K562 (cell line): ENCODE data around the gene CTNS. TPM values are rescaled to one million over a fixed set of nuclear protein-coding genes. Genes with fewer than 3 reads are reported as not detected.

Source experiments
- COPS2 ChIP-seq: fragments of 450-650 bp; conservative IDR thresholded peaks from 2 replicates; pipeline ENCODE4 v1.6.1; 2016; ENCODE audit warnings: mild to moderate bottlenecking, moderate library complexity
- MIER1 ChIP-seq: fragments of 450-650 bp; IDR thresholded peaks from 2 replicates; pipeline ENCODE4 v1.6.1; 2016; ENCODE audit warnings: antibody characterized with exemption, mild to moderate bottlenecking, low read depth
- RAD21 ChIP-seq, 2 experiments: fragments of 250-450 bp in 1 of 2; fragments of 450-650 bp in 1 of 2; sonication (Bioruptor Pico) in 1 of 2; formaldehyde crosslinking in 1 of 2; IDR thresholded peaks in 1 of 2; conservative IDR thresholded peaks in 1 of 2; 2 replicates each; pipeline versions ENCODE4 v1.4.0 to v1.8.0; 2020 to 2022; ENCODE audit warnings: mild to moderate bottlenecking in 2 of 2, moderate library complexity in 1 of 2
- RBFOX2 ChIP-seq: fragments of 200-400 bp; formaldehyde crosslinking; IDR thresholded peaks from 2 replicates; pipeline ENCODE4 v1.6.1; 2017; ENCODE audit warnings: low read depth, mild to moderate bottlenecking, low read length, moderate library complexity
- SNRNP70 ChIP-seq: fragments of 200-400 bp; formaldehyde crosslinking; optimal IDR thresholded peaks from 2 replicates; pipeline ENCODE3; 2017; ENCODE audit warnings: low read depth, low read length
- SPI1 ChIP-seq: IDR thresholded peaks from 2 replicates; pipeline ENCODE4 v1.6.1; 2011; ENCODE audit warnings: low read depth, low read length, control low read depth, borderline replicate concordance
- U2AF2 ChIP-seq: fragments of 200-400 bp; formaldehyde crosslinking; optimal IDR thresholded peaks from 2 replicates; pipeline ENCODE3; 2017; ENCODE audit warnings: low read depth, mild to moderate bottlenecking, low read length
- polyA plus RNA-seq, 8 experiments: library from polyadenylated mRNA; depleted of rRNA in 4 of 8; stranded (reverse) in 5 of 8; unstranded in 3 of 8; fragments of >200 nt; fragmentation: Nextera tagmentation in 2 of 8; fragmentation: Illumina TruSeq in 1 of 8; extraction: Ambion mirVana in 2 of 8; extraction: Trizol in 1 of 8; gene quantifications; 2 replicates each; pipeline versions ENCODE4 v1.2.1 to v1.2.3, GENCODE V29; 2011 to 2014; ENCODE audit warnings: inconsistent platforms in 1 of 8, missing spikeins in 1 of 8
- total RNA-seq, 7 experiments: library from RNA; depleted of rRNA in 6 of 7; stranded (reverse); fragments of >200 nt in 6 of 7; fragmentation: Illumina TruSeq in 2 of 7; extraction: Trizol in 2 of 7; gene quantifications; 2 replicates each; pipeline versions ENCODE4 v1.2.1 to v1.2.3, GENCODE V29; 2011 to 2021; ENCODE audit warnings: low replicate concordance in 1 of 7
- TF ChIP-seq, protein P1 (sequence below), 2 experiments: fragments of 450-650 bp; formaldehyde crosslinking in 1 of 2; IDR thresholded peaks; 2 replicates each; pipeline versions ENCODE4 v1.4.0 to v1.6.1; 2014 to 2020; ENCODE audit warnings: mild to moderate bottlenecking in 2 of 2, borderline replicate concordance in 1 of 2, low read depth in 1 of 2
- TF ChIP-seq, protein P2 (sequence below), 2 experiments: fragments of 150-350 bp in 1 of 2; IDR thresholded peaks; 2 replicates each; pipeline ENCODE4 v1.6.1; 2012 to 2016; ENCODE audit warnings: low read depth in 2 of 2, low read length in 2 of 2, mild to moderate bottlenecking in 1 of 2, moderate library complexity in 1 of 2
- TF ChIP-seq, protein P3 (sequence below): fragments of 450-650 bp; IDR thresholded peaks from 2 replicates; pipeline ENCODE4 v1.7.0; 2016; ENCODE audit warnings: borderline replicate concordance

The CTNS gene
- total and polyA plus RNA-seq, 9 of the 15 experiments (the other 6 are each of a cell fraction or from before 2014, with no cell fraction given), result 0.66 to 8.4 (median 4.9) TPM

DNA sequence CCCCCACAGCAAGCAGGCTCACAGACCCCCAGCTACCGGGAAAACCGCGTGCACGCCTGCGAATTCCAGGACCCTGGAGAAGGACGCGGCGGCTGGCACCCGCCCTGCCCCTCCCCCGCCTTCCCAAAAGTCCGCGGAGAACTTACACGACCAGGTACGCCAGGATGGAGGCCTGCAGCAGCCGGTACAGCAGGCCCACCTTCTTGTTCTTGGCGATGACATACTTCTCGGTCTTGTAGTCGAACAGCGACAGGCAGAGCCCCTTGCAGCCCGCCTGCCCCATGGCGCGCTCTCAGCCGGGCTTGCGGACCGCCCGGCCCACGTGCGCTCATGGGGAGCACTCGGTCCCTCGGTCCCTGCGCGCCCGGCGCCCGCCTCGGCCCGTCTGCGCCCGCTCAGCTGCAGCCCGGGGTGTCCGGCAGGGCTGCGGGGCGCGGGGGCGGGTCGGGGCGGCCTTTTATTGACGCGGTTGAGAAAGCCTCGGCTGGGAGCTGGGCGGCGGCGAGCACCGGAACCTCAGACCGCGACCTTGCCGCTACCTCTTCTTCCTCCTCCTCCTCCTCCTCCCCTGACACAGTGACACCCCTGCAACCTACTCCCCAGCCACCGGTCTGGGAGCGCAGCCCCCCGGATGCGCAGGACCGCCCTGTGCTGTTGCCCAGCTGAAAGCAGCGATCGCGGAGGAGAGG lies 59.3 kb downstream of the CTNS start, which contains the start of gene P2RX5 (continued):
- TF ChIP-seq, protein P1, sequence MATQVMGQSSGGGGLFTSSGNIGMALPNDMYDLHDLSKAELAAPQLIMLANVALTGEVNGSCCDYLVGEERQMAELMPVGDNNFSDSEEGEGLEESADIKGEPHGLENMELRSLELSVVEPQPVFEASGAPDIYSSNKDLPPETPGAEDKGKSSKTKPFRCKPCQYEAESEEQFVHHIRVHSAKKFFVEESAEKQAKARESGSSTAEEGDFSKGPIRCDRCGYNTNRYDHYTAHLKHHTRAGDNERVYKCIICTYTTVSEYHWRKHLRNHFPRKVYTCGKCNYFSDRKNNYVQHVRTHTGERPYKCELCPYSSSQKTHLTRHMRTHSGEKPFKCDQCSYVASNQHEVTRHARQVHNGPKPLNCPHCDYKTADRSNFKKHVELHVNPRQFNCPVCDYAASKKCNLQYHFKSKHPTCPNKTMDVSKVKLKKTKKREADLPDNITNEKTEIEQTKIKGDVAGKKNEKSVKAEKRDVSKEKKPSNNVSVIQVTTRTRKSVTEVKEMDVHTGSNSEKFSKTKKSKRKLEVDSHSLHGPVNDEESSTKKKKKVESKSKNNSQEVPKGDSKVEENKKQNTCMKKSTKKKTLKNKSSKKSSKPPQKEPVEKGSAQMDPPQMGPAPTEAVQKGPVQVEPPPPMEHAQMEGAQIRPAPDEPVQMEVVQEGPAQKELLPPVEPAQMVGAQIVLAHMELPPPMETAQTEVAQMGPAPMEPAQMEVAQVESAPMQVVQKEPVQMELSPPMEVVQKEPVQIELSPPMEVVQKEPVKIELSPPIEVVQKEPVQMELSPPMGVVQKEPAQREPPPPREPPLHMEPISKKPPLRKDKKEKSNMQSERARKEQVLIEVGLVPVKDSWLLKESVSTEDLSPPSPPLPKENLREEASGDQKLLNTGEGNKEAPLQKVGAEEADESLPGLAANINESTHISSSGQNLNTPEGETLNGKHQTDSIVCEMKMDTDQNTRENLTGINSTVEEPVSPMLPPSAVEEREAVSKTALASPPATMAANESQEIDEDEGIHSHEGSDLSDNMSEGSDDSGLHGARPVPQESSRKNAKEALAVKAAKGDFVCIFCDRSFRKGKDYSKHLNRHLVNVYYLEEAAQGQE (IDR thresholded peaks at IDR 0.05; ENCODE audit: borderline replicate concordance), result peak; percentile 76
- TF ChIP-seq, protein P1 (CRISPR knock-in tag; IDR thresholded peaks at IDR 0.05; ENCODE audit: low read depth), result no peak
- TF ChIP-seq, protein P2, sequence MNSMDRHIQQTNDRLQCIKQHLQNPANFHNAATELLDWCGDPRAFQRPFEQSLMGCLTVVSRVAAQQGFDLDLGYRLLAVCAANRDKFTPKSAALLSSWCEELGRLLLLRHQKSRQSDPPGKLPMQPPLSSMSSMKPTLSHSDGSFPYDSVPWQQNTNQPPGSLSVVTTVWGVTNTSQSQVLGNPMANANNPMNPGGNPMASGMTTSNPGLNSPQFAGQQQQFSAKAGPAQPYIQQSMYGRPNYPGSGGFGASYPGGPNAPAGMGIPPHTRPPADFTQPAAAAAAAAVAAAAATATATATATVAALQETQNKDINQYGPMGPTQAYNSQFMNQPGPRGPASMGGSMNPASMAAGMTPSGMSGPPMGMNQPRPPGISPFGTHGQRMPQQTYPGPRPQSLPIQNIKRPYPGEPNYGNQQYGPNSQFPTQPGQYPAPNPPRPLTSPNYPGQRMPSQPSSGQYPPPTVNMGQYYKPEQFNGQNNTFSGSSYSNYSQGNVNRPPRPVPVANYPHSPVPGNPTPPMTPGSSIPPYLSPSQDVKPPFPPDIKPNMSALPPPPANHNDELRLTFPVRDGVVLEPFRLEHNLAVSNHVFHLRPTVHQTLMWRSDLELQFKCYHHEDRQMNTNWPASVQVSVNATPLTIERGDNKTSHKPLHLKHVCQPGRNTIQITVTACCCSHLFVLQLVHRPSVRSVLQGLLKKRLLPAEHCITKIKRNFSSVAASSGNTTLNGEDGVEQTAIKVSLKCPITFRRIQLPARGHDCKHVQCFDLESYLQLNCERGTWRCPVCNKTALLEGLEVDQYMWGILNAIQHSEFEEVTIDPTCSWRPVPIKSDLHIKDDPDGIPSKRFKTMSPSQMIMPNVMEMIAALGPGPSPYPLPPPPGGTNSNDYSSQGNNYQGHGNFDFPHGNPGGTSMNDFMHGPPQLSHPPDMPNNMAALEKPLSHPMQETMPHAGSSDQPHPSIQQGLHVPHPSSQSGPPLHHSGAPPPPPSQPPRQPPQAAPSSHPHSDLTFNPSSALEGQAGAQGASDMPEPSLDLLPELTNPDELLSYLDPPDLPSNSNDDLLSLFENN (IDR thresholded peaks at IDR 0.05; ENCODE audit: low read depth in 2 of 2, low read length in 2 of 2), result no peak
- 0 out of 2 replicates have a peak, but pooled peaks have one; percentile 29 for TF ChIP-seq MIER1
- TF ChIP-seq RBFOX2, result 0 out of 2 replicates have a peak, but pooled peaks have one; percentile 21
- TF ChIP-seq, protein P3, sequence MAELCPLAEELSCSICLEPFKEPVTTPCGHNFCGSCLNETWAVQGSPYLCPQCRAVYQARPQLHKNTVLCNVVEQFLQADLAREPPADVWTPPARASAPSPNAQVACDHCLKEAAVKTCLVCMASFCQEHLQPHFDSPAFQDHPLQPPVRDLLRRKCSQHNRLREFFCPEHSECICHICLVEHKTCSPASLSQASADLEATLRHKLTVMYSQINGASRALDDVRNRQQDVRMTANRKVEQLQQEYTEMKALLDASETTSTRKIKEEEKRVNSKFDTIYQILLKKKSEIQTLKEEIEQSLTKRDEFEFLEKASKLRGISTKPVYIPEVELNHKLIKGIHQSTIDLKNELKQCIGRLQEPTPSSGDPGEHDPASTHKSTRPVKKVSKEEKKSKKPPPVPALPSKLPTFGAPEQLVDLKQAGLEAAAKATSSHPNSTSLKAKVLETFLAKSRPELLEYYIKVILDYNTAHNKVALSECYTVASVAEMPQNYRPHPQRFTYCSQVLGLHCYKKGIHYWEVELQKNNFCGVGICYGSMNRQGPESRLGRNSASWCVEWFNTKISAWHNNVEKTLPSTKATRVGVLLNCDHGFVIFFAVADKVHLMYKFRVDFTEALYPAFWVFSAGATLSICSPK, result no peak
- TF ChIP-seq COPS2, result no peak
- 0 out of 2 replicates have a peak, but pooled peaks have one; percentile 27 for TF ChIP-seq SPI1
- no peak for TF ChIP-seq U2AF2
- no peak for TF ChIP-seq RAD21 (CRISPR knock-in tag; conservative IDR thresholded peaks at IDR 0.05 in 1 of 2, IDR thresholded peaks at IDR 0.05 in 1 of 2)
- TF ChIP-seq SNRNP70, result no peak
